GM21723 (cell line): ENCODE measurements around the gene ATP2B3.

Source experiments
- ATAC-seq: cut with Tn5 transposase; IDR thresholded peaks from one replicate; pipeline ENCODE4 v1.9.1; 2021; ENCODE audit warnings: mild to moderate bottlenecking, moderate library complexity; ENCODE audit not compliant: unreplicated experiment

The ATP2B3 gene

GRCh38 chrX:153530411-153531129, 13.1 kb downstream of the ATP2B3 start:
- ATAC-seq = no peak

- no peak for ATAC-seq
Observed at GRCh38 chrX:153533091-153533490, 15.6 kb downstream of the ATP2B3 start.

- ATAC-seq = no peak
Observed at GRCh38 chrX:153537080-153537479, 19.6 kb downstream of the ATP2B3 start.

- no peak for ATAC-seq
Observed at GRCh38 chrX:153537526-153538295, 20.3 kb downstream of the ATP2B3 start.

- no peak for ATAC-seq
Observed at GRCh38 chrX:153538424-153538823, 21.0 kb downstream of the ATP2B3 start.

GRCh38 chrX:153539171-153539978, 21.9 kb downstream of the ATP2B3 start:
- ATAC-seq = peak; percentile 80

GRCh38 chrX:153539979-153540358, 22.5 kb downstream of the ATP2B3 start:
- no peak for ATAC-seq

- ATAC-seq = no peak
Observed at GRCh38 chrX:153544727-153545126, 27.3 kb downstream of the ATP2B3 start.

- no peak for ATAC-seq
Observed at GRCh38 chrX:153546386-153546785, 28.9 kb downstream of the ATP2B3 start.

GRCh38 chrX:153547195-153547594, 29.8 kb downstream of the ATP2B3 start:
- no peak for ATAC-seq

GRCh38 chrX:153549231-153549630, 31.8 kb downstream of the ATP2B3 start:
- no peak for ATAC-seq

- no peak for ATAC-seq
Observed at GRCh38 chrX:153549807-153550206, 32.4 kb downstream of the ATP2B3 start.

- no peak for ATAC-seq
Observed at GRCh38 chrX:153551135-153551534, 33.7 kb downstream of the ATP2B3 start.

GRCh38 chrX:153554519-153555167, 37.2 kb downstream of the ATP2B3 start:
- no peak for ATAC-seq

- no peak for ATAC-seq
Observed at GRCh38 chrX:153556767-153557166, 39.3 kb downstream of the ATP2B3 start.

- ATAC-seq = no peak
Observed at GRCh38 chrX:153557618-153558355, 40.3 kb downstream of the ATP2B3 start.

- ATAC-seq = no peak
Observed at GRCh38 chrX:153560000-153560399, 42.6 kb downstream of the ATP2B3 start.

GRCh38 chrX:153560466-153560865, 43.0 kb downstream of the ATP2B3 start:
- ATAC-seq = no peak

GRCh38 chrX:153561337-153561736, 43.9 kb downstream of the ATP2B3 start:
- ATAC-seq = no peak

GRCh38 chrX:153562546-153562945, 45.1 kb downstream of the ATP2B3 start:
- no peak for ATAC-seq
